ENCODE results near the gene GNA14.
A peak's percentile ranks its signal among the peaks of the same experiment; 100 is the strongest.
"Not testable (repeated sequence)": the region's sequence is repeated elsewhere in the genome, so short reads cannot be mapped to it uniquely, and the experiment has no call there.

The GNA14 gene

DNA sequence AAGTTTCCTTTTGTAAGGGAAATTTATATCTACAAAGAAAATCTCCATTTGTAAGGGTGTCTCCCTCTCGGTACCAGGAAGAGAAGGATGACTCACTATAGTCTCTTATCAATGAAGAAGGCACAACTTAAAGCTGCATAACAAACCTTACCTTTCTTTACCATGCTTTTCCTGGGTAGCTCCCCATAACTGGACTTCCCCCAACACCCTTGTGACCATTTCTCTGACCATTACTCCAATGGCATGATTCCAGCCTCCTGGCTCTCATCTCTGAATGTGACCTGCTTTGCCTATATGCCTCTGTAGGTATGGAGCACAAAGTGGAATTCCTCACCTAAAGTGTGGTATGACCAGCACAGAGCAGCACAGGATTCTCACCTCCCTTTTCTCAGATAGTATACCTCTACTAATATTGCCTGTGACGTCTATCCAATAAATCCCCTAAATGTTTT lies 62.8 kb downstream of the GNA14 start:
- H3K79me1 ChIP-seq (ENCODE audit: low read length) = peaks cover 2% of the 10 kb centered on the region
- no peak overlapping the region for H3K18ac ChIP-seq (ENCODE audit: low read length)
- H3K27ac ChIP-seq (ENCODE audit: low read depth, low read length) = no peak overlapping the region
- H2BK120ac ChIP-seq (ENCODE audit: insufficient read depth, low read length, poor library complexity) = no peak overlapping the region
- H4K8ac ChIP-seq (ENCODE audit: low read depth, low read length) = no peak overlapping the region
- no peak overlapping the region for H2AFZ ChIP-seq (ENCODE audit: insufficient read depth, low read length, poor library complexity)
- no peaks in the 10 kb centered on the region for H3K36me3 ChIP-seq (ENCODE audit: control insufficient read depth in 1 of 2, insufficient read depth in 2 of 2, low read length in 2 of 2)
- H3K9me3 ChIP-seq (ENCODE audit: insufficient read depth, low read depth, low read length) = no peaks in the 10 kb centered on the region
- no peak overlapping the region for H3K9ac ChIP-seq (ENCODE audit: low read length)
- no peak overlapping the region for H4K91ac ChIP-seq (ENCODE audit: low read depth, low read length)
- no peaks in the 10 kb centered on the region for H3K79me2 ChIP-seq (ENCODE audit: control insufficient read depth, insufficient read depth, low read length, poor library complexity)
- no peak overlapping the region for H3K4ac ChIP-seq (ENCODE audit: low read depth, low read length)
- H3K23ac ChIP-seq (ENCODE audit: low read length) = peak overlapping the region; percentile 37
- H2AK5ac ChIP-seq (ENCODE audit: low read length) = no peak overlapping the region
- no peak overlapping the region for H2BK5ac ChIP-seq (ENCODE audit: low read depth, low read length, poor library complexity)
- no peak overlapping the region for H3K4me3 ChIP-seq (ENCODE audit: low read depth, low read length)
- no peak overlapping the region for H4K12ac ChIP-seq (ENCODE audit: low read depth, low read length)
- H3K14ac ChIP-seq (ENCODE audit: low read length) = no peak overlapping the region
- no peaks in the 10 kb centered on the region for H3K27me3 ChIP-seq (ENCODE audit: insufficient read depth, low read length)
- no peak for DNase-seq
- no peak overlapping the region for H3K4me2 ChIP-seq (ENCODE audit: low read length)
- peaks cover 8 to 17% of the 10 kb centered on the region in 2 experiments for H3K4me1 ChIP-seq (ENCODE audit: control insufficient read depth in 1 of 2, insufficient read depth in 2 of 2, low read length in 2 of 2)
- no peak overlapping the region for H2BK12ac ChIP-seq (ENCODE audit: low read length)
- no CpG with 5 or more reads among the region's 2 CpGs for WGBS (ENCODE audit: extremely low coverage, insufficient coverage, insufficient read length)

DNA sequence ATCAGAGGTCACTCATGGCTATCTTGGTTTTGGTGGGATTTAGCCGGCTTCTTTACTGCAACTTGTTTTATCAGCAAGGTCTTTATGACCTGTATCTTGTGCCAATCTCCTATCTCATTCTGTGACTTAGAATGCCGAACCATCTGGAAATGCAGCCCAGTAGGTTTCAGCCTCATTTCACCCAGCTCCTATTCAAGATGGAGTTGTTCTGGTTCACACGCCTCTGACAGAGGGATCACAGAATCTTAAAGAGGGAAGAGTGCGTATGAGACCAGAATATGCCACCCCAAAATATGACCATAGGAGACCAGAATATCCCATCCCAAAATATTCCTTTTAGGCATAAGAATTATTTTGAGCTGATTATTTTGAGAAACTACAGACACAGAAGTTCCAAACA lies 63.2 kb downstream of the GNA14 start:
- H2AFZ ChIP-seq (ENCODE audit: insufficient read depth, low read length, poor library complexity); H3K27ac ChIP-seq (ENCODE audit: low read depth, low read length); H3K79me2 ChIP-seq (ENCODE audit: control insufficient read depth, insufficient read depth, low read length, poor library complexity); H4K12ac ChIP-seq (ENCODE audit: low read depth, low read length); H2BK120ac ChIP-seq (ENCODE audit: insufficient read depth, low read length, poor library complexity); H4K91ac ChIP-seq (ENCODE audit: low read depth, low read length); H3K14ac ChIP-seq (ENCODE audit: low read length); H3K4me3 ChIP-seq (ENCODE audit: low read depth, low read length); H3K23ac ChIP-seq (ENCODE audit: low read length); H3K4ac ChIP-seq (ENCODE audit: low read depth, low read length); H3K36me3 ChIP-seq (ENCODE audit: control insufficient read depth in 1 of 2, insufficient read depth in 2 of 2, low read length in 2 of 2); H3K9ac ChIP-seq (ENCODE audit: low read length); H3K27me3 ChIP-seq (ENCODE audit: insufficient read depth, low read length); DNase-seq; H2AK5ac ChIP-seq (ENCODE audit: low read length); H4K8ac ChIP-seq (ENCODE audit: low read depth, low read length); H3K9me3 ChIP-seq (ENCODE audit: insufficient read depth, low read depth, low read length); H2BK5ac ChIP-seq (ENCODE audit: low read depth, low read length, poor library complexity); H2BK12ac ChIP-seq (ENCODE audit: low read length); H3K79me1 ChIP-seq (ENCODE audit: low read length); H3K18ac ChIP-seq (ENCODE audit: low read length); H3K4me2 ChIP-seq (ENCODE audit: low read length): not testable (repeated sequence)
- no CpG with 5 or more reads among the region's 4 CpGs for WGBS (ENCODE audit: extremely low coverage, insufficient coverage, insufficient read length)
- peaks cover 8 to 17% of the 10 kb centered on the region in 2 experiments for H3K4me1 ChIP-seq (ENCODE audit: control insufficient read depth in 1 of 2, insufficient read depth in 2 of 2, low read length in 2 of 2)

DNA sequence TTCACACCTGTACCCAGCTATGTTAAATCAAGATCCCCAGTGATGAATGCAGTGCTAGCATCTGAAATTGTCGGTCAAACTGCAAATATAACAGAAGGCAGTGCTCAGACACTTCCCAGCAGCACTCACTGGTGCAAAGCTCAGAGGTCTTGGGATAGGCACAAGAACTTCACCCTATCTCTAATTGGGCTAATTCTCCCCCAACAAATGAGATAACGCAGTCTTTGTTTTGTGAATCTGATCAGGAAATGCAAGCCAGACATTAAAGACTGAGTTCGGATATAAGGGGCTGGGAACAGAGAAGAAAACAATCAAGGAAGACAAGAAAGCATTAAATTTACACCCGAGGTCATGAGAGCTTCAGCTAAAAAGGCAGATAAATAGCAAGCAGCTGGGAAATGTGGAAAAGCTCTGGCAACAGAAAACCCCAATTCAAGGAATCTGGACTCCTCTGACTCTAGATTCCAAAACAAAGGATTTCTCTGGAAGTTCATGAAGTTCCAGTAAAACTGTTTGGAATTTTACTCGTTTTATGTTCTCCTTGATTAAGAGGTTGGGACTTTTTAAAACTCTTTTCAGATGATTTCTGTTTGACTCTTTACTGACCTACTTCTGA lies 65.1 kb downstream of the GNA14 start:
- Histone ChIP-seq H4K91ac (ENCODE audit: low read depth, low read length) (no peak overlapping the region), H2BK12ac (ENCODE audit: low read length) (no peak overlapping the region), H3K27me3 (ENCODE audit: insufficient read depth, low read length) (no peaks in the 10 kb centered on the region), H3K9ac (ENCODE audit: low read length) (no peak overlapping the region), H3K79me1 (ENCODE audit: low read length) (peaks cover 2% of the 10 kb centered on the region), H2BK5ac (ENCODE audit: low read depth, low read length, poor library complexity) (no peak overlapping the region), H3K4me3 (ENCODE audit: low read depth, low read length) (no peak overlapping the region), H2BK120ac (ENCODE audit: insufficient read depth, low read length, poor library complexity) (no peak overlapping the region), H3K9me3 (ENCODE audit: insufficient read depth, low read depth, low read length) (no peaks in the 10 kb centered on the region), H3K23ac (ENCODE audit: low read length) (no peak overlapping the region), H3K27ac (ENCODE audit: low read depth, low read length) (no peak overlapping the region), H3K4ac (ENCODE audit: low read depth, low read length) (no peak overlapping the region), H4K8ac (ENCODE audit: low read depth, low read length) (no peak overlapping the region), H3K36me3 (ENCODE audit: control insufficient read depth in 1 of 2, insufficient read depth in 2 of 2, low read length in 2 of 2) (no peaks in the 10 kb centered on the region), H3K14ac (ENCODE audit: low read length) (no peak overlapping the region), H4K12ac (ENCODE audit: low read depth, low read length) (no peak overlapping the region), H3K4me2 (ENCODE audit: low read length) (no peak overlapping the region), H2AK5ac (ENCODE audit: low read length) (no peak overlapping the region), H3K79me2 (ENCODE audit: control insufficient read depth, insufficient read depth, low read length, poor library complexity) (no peaks in the 10 kb centered on the region), H2AFZ (ENCODE audit: insufficient read depth, low read length, poor library complexity) (no peak overlapping the region), H3K4me1 (ENCODE audit: control insufficient read depth in 1 of 2, insufficient read depth in 2 of 2, low read length in 2 of 2) (peaks cover 0 to 6% of the 10 kb centered on the region in 2 experiments), H3K18ac (ENCODE audit: low read length) (no peak overlapping the region)
- DNase-seq = no peak
- no CpG with 5 or more reads among the region's 5 CpGs for WGBS (ENCODE audit: extremely low coverage, insufficient coverage, insufficient read length)

DNA sequence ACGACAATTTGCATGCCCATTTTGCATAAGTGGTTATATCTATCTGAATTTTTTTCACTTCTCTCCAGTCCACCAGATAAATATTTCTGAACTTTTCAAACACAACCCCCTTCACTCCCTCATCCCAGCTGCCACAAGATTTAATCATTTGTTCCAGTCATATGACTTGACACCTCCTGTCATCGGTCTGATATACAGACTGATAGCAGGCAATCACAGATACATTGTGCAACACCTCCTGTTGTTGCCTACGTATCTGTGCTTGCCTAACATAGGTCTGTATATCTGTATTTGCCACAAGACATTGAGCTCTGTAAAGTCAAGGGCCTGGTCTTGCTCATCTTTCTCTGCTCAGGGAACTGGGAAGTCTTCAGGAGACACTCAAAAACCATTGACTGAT lies 65.6 kb downstream of the GNA14 start:
- Histone ChIP-seq H4K91ac (ENCODE audit: low read depth, low read length) (no peak overlapping the region), H3K79me2 (ENCODE audit: control insufficient read depth, insufficient read depth, low read length, poor library complexity) (no peaks in the 10 kb centered on the region), H3K18ac (ENCODE audit: low read length) (no peak overlapping the region), H3K4me2 (ENCODE audit: low read length) (no peak overlapping the region), H3K23ac (ENCODE audit: low read length) (no peak overlapping the region), H2BK120ac (ENCODE audit: insufficient read depth, low read length, poor library complexity) (no peak overlapping the region), H3K4ac (ENCODE audit: low read depth, low read length) (no peak overlapping the region), H2BK5ac (ENCODE audit: low read depth, low read length, poor library complexity) (no peak overlapping the region), H3K79me1 (ENCODE audit: low read length) (peaks cover 2% of the 10 kb centered on the region), H2BK12ac (ENCODE audit: low read length) (no peak overlapping the region), H2AK5ac (ENCODE audit: low read length) (no peak overlapping the region), H3K27ac (ENCODE audit: low read depth, low read length) (no peak overlapping the region), H3K4me1 (ENCODE audit: control insufficient read depth in 1 of 2, insufficient read depth in 2 of 2, low read length in 2 of 2) (peaks cover 0 to 2% of the 10 kb centered on the region in 2 experiments), H3K36me3 (ENCODE audit: control insufficient read depth in 1 of 2, insufficient read depth in 2 of 2, low read length in 2 of 2) (no peaks in the 10 kb centered on the region), H3K4me3 (ENCODE audit: low read depth, low read length) (no peak overlapping the region), H3K9ac (ENCODE audit: low read length) (no peak overlapping the region), H3K9me3 (ENCODE audit: insufficient read depth, low read depth, low read length) (no peaks in the 10 kb centered on the region), H4K12ac (ENCODE audit: low read depth, low read length) (no peak overlapping the region), H3K14ac (ENCODE audit: low read length) (no peak overlapping the region), H2AFZ (ENCODE audit: insufficient read depth, low read length, poor library complexity) (no peak overlapping the region), H3K27me3 (ENCODE audit: insufficient read depth, low read length) (no peaks in the 10 kb centered on the region), H4K8ac (ENCODE audit: low read depth, low read length) (no peak overlapping the region)
- DNase-seq = no peak
- no CpG with 5 or more reads among the region's 3 CpGs for WGBS (ENCODE audit: extremely low coverage, insufficient coverage, insufficient read length)

Measured in trophoblast cell (in vitro differentiated cells and primary cell).